Measurements from ENCODE around the gene KCNH8.

The KCNH8 gene

GRCh38 chr3:19202303-19202702 is 54.0 kb downstream of the KCNH8 start:
- no peak overlapping the region for H3K4me3 ChIP-seq (ENCODE audit: low read depth, low read length)
- TF ChIP-seq CTCF (IDR thresholded peaks at IDR 0.05; ENCODE audit: control insufficient read depth, extremely low read depth, insufficient read depth): no peak
- no peak for DNase-seq (ENCODE audit: low read depth)

- DNase-seq (ENCODE audit: low read depth): no peak
- TF ChIP-seq CTCF (IDR thresholded peaks at IDR 0.05; ENCODE audit: control insufficient read depth, extremely low read depth, insufficient read depth): no peak
- H3K4me3 ChIP-seq (ENCODE audit: low read depth, low read length): no peak overlapping the region
Measured at GRCh38 chr3:19202754-19203153, 54.4 kb downstream of the KCNH8 start.

GRCh38 chr3:19206540-19206939 is 58.2 kb downstream of the KCNH8 start:
- no peak for TF ChIP-seq CTCF (IDR thresholded peaks at IDR 0.05; ENCODE audit: control insufficient read depth, extremely low read depth, insufficient read depth)
- no peak for DNase-seq (ENCODE audit: low read depth)
- H3K4me3 ChIP-seq (ENCODE audit: low read depth, low read length): no peak overlapping the region

GRCh38 chr3:19213603-19214220 is 65.4 kb downstream of the KCNH8 start:
- DNase-seq (ENCODE audit: low read depth): no peak
- no peak overlapping the region for H3K4me3 ChIP-seq (ENCODE audit: low read depth, low read length)
- 0 out of 2 replicates have a peak, but pooled peaks have one; percentile 11 for TF ChIP-seq CTCF (IDR thresholded peaks at IDR 0.05; ENCODE audit: control insufficient read depth, extremely low read depth, insufficient read depth)

GRCh38 chr3:19215427-19215826 is 67.1 kb downstream of the KCNH8 start:
- no peak for DNase-seq (ENCODE audit: low read depth)
- no peak overlapping the region for H3K4me3 ChIP-seq (ENCODE audit: low read depth, low read length)
- TF ChIP-seq CTCF (IDR thresholded peaks at IDR 0.05; ENCODE audit: control insufficient read depth, extremely low read depth, insufficient read depth): no peak

GRCh38 chr3:19216669-19217337 is 68.5 kb downstream of the KCNH8 start:
- H3K4me3 ChIP-seq (ENCODE audit: low read depth, low read length): no peak overlapping the region
- no peak for TF ChIP-seq CTCF (IDR thresholded peaks at IDR 0.05; ENCODE audit: control insufficient read depth, extremely low read depth, insufficient read depth)
- peak; percentile 62 for DNase-seq (ENCODE audit: low read depth)

GRCh38 chr3:19220311-19220710 is 72.0 kb downstream of the KCNH8 start:
- TF ChIP-seq CTCF (IDR thresholded peaks at IDR 0.05; ENCODE audit: control insufficient read depth, extremely low read depth, insufficient read depth): no peak
- H3K4me3 ChIP-seq (ENCODE audit: low read depth, low read length): no peak overlapping the region
- DNase-seq (ENCODE audit: low read depth): no peak

Data from LNCaP clone FGC (cell line).